NCI-H1092 treated with DMSO at 0.1 percent for 48 hours (cell line): Measurements from ENCODE around the gene LITAFD.
"Not testable (repeated sequence)": the region's sequence is repeated elsewhere in the genome, so short reads cannot be mapped to it uniquely, and the experiment has no call there.

Source experiments
- DNase-seq: peaks from one replicate; lab custom pipeline; 2025; lab: John Stamatoyannopoulos, UW

Gene LITAFD

GRCh38 chr16:8882041-8882617 lies at the start of gene LITAFD:
Gene LITAFD (plus strand): TSS chr16:8882351. CDS start chr16:8884356, 2,005 bp downstream.
- no peak for DNase-seq

- DNase-seq, result no peak
Observed at GRCh38 chr16:8832717-8833105, 49.4 kb upstream of the LITAFD start.

- not testable (repeated sequence) for DNase-seq
Observed at GRCh38 chr16:8836797-8837196, 45.4 kb upstream of the LITAFD start.

- not testable (repeated sequence) for DNase-seq
Observed at GRCh38 chr16:8837594-8837993, 44.6 kb upstream of the LITAFD start.

- DNase-seq, result not testable (repeated sequence)
Observed at GRCh38 chr16:8842016-8842415, 40.1 kb upstream of the LITAFD start.

GRCh38 chr16:8843296-8843695 lies 38.9 kb upstream of the LITAFD start:
- not testable (repeated sequence) for DNase-seq

- DNase-seq, result no peak
Observed at GRCh38 chr16:8845699-8846298, 36.4 kb upstream of the LITAFD start.

GRCh38 chr16:8846401-8846932 lies 35.7 kb upstream of the LITAFD start:
- DNase-seq, result no peak

- no peak for DNase-seq
Observed at GRCh38 chr16:8847145-8847544, 35.0 kb upstream of the LITAFD start.

GRCh38 chr16:8847623-8848022 lies 34.5 kb upstream of the LITAFD start:
- no peak for DNase-seq

- DNase-seq, result no peak
Observed at GRCh38 chr16:8848231-8848938, 33.8 kb upstream of the LITAFD start.

- no peak for DNase-seq
Observed at GRCh38 chr16:8848939-8849391, 33.2 kb upstream of the LITAFD start.

- DNase-seq, result no peak
Observed at GRCh38 chr16:8849411-8850011, 32.6 kb upstream of the LITAFD start.

- DNase-seq, result no peak
Observed at GRCh38 chr16:8850279-8850885, 31.8 kb upstream of the LITAFD start.

GRCh38 chr16:8851761-8852403 lies 30.3 kb upstream of the LITAFD start:
- no peak for DNase-seq

- DNase-seq, result no peak
Observed at GRCh38 chr16:8852534-8852933, 29.6 kb upstream of the LITAFD start.

GRCh38 chr16:8853150-8853549 lies 29.0 kb upstream of the LITAFD start:
- DNase-seq, result no peak

GRCh38 chr16:8853611-8854010 lies 28.5 kb upstream of the LITAFD start:
- no peak for DNase-seq

- no peak for DNase-seq
Observed at GRCh38 chr16:8854298-8854948, 27.7 kb upstream of the LITAFD start.

GRCh38 chr16:8855051-8855786 lies 26.9 kb upstream of the LITAFD start:
- DNase-seq, result no peak
